ENCODE results near the gene NCAPG.
"Not testable (repeated sequence)": the region's sequence is repeated elsewhere in the genome, so short reads cannot be mapped to it uniquely, and the experiment has no call there.

NCAPG gene

GRCh38 chr4:17805580-17806155 is 5.1 kb upstream of the NCAPG start:
- no peak for DNase-seq

- DNase-seq: no peak
These were observed 3.3 kb upstream of the NCAPG start for GRCh38 chr4:17807446-17807845.

- no peak for DNase-seq
These were observed 1.1 kb upstream of the NCAPG start for GRCh38 chr4:17809667-17810066.

- DNase-seq: peak; percentile 27 to 42
These were observed 362 bp downstream of the NCAPG start for GRCh38 chr4:17811078-17811603.

GRCh38 chr4:17812125-17812524 is 1.3 kb downstream of the NCAPG start:
- DNase-seq: no peak

- DNase-seq: no peak
These were observed 2.0 kb downstream of the NCAPG start for GRCh38 chr4:17812801-17813200.

GRCh38 chr4:17814140-17814539 is 3.4 kb downstream of the NCAPG start:
- no peak for DNase-seq

GRCh38 chr4:17816142-17816541 is 5.4 kb downstream of the NCAPG start:
- DNase-seq: no peak

GRCh38 chr4:17817027-17817426 is 6.2 kb downstream of the NCAPG start:
- DNase-seq: no peak

GRCh38 chr4:17823871-17824669 is 13.3 kb downstream of the NCAPG start:
- no peak for DNase-seq

- DNase-seq: no peak
These were observed 35.5 kb downstream of the NCAPG start for GRCh38 chr4:17846266-17846665.

GRCh38 chr4:17850295-17850694 is 39.5 kb downstream of the NCAPG start:
- not testable (repeated sequence) for DNase-seq

- no peak for DNase-seq
These were observed 41.2 kb downstream of the NCAPG start for GRCh38 chr4:17851959-17852358.

GRCh38 chr4:17854036-17854435 is 43.3 kb downstream of the NCAPG start:
- DNase-seq: no peak

GRCh38 chr4:17859793-17860406 is 49.1 kb downstream of the NCAPG start:
- DNase-seq: no peak

- not testable (repeated sequence) for DNase-seq
These were observed 51.1 kb downstream of the NCAPG start for GRCh38 chr4:17861906-17862305.

GRCh38 chr4:17865866-17866363 is 55.1 kb downstream of the NCAPG start:
- DNase-seq: no peak

GRCh38 chr4:17866810-17867209 is 56.0 kb downstream of the NCAPG start:
- DNase-seq: no peak

GRCh38 chr4:17867276-17867675 is 56.5 kb downstream of the NCAPG start:
- DNase-seq: no peak

GRCh38 chr4:17869327-17869726 is 58.5 kb downstream of the NCAPG start:
- DNase-seq: no peak

GRCh38 chr4:17875402-17876070 is 64.8 kb downstream of the NCAPG start:
- no peak for DNase-seq

- no peak for DNase-seq
These were observed 66.2 kb downstream of the NCAPG start for GRCh38 chr4:17876943-17877342.

- DNase-seq: no peak
These were observed 66.9 kb downstream of the NCAPG start for GRCh38 chr4:17877661-17878060.
